22Rv1 (cell line): ENCODE measurements around the gene PANX1.

Experiments used
- H3K27ac ChIP-seq: fragments of 450-650 bp; 2 replicates; pipeline ENCODE4 v1.5.1; 2017
- CTCF ChIP-seq: fragments of 450-650 bp; IDR thresholded peaks from 2 replicates; pipeline ENCODE4 v1.5.1; 2017; ENCODE audit warnings: mild to moderate bottlenecking
- ZFX ChIP-seq: fragments of 450-650 bp; IDR thresholded peaks from 2 replicates; pipeline ENCODE4 v1.6.1; 2017; ENCODE audit warnings: antibody characterized with exemption, borderline replicate concordance

PANX1 gene

GRCh38 chr11:94103471-94103870 lies 25.2 kb upstream of the PANX1 start:
- TF ChIP-seq CTCF = no peak
- no peak for TF ChIP-seq ZFX
- no peak overlapping the region for H3K27ac ChIP-seq

DNA sequence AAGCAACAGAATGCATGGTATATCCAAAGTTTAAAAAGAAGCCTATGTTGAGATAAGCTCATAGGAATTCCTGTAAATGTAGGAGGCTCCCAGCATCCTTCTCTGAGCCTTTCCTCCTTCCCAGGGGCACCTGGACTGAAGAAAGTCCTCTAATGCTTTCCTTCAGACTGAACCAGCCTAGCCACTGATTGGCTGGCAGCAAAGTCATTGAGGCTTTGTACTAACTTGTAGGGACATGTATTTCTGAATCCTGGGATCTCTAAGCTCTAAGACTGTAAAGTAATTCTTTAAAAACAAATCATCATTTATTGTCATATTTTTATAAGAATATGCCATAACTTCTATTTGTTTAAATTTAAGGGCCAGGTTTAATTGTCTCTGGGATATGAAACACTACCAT lies 23.9 kb upstream of the PANX1 start:
- H3K27ac ChIP-seq = no peak overlapping the region
- no peak for TF ChIP-seq ZFX
- no peak for TF ChIP-seq CTCF

DNA sequence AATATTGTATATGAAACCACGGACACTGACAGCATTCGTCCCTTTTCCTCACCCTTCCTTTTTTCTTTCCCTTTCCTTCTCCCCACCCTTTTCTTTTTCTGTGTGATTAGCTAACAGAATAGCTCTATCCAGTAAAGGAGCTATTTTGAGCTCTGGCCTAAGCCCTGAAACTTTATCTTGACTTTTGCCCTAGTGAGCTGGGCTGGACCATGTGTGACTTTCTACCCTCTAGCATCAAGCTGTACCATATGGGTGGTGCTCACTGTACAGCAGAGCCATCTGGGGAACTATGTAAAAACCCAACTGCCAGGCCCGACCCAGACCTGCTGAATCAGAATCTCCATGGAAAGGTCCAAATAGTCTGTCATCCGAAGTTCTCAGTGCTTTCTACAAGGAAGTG lies 21.9 kb upstream of the PANX1 start:
- no peak for TF ChIP-seq ZFX
- no peak for TF ChIP-seq CTCF
- H3K27ac ChIP-seq = no peak overlapping the region

DNA sequence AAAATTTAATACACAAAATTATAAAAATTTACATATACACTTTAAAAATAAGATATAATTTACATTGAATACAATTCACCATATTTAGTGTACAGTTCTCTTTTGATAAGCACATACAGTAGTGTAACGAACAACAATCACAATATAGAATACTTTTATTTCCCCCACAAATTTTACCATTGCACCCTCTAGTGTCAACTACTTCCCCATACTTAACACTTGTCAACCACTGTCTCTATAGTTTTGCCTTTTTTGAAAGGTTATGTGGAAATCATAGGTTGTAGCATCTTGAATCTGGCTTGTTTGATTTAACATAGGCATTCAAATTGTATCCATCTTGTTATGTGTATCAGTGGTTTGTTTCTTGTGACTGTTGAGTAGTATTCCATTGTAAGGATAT lies 21.3 kb upstream of the PANX1 start:
- H3K27ac ChIP-seq = no peak overlapping the region
- TF ChIP-seq ZFX = no peak
- TF ChIP-seq CTCF = no peak

DNA sequence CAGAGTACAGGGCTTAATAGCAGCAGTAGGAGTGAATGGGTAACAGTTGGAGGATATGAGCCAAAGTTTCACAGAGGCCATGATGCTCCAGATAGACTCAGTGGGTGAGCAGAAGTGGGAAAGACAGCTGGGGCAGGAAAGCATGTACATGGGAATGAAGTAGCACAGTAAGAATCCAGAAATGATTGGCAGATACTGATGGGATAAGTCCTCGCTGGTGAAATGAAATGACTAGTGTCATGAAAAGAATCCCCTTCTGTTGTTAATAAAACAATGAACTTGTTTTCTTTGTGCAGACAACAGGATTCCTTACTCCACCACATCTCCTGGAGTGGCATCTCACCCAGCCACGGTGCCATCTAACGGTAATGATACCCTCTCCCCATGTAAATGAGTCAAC lies 17.4 kb upstream of the PANX1 start:
- TF ChIP-seq ZFX = no peak
- no peak for TF ChIP-seq CTCF
- no peak overlapping the region for H3K27ac ChIP-seq

GRCh38 chr11:94111660-94112059 lies 17.0 kb upstream of the PANX1 start:
- no peak overlapping the region for H3K27ac ChIP-seq
- no peak for TF ChIP-seq ZFX
- TF ChIP-seq CTCF = no peak

DNA sequence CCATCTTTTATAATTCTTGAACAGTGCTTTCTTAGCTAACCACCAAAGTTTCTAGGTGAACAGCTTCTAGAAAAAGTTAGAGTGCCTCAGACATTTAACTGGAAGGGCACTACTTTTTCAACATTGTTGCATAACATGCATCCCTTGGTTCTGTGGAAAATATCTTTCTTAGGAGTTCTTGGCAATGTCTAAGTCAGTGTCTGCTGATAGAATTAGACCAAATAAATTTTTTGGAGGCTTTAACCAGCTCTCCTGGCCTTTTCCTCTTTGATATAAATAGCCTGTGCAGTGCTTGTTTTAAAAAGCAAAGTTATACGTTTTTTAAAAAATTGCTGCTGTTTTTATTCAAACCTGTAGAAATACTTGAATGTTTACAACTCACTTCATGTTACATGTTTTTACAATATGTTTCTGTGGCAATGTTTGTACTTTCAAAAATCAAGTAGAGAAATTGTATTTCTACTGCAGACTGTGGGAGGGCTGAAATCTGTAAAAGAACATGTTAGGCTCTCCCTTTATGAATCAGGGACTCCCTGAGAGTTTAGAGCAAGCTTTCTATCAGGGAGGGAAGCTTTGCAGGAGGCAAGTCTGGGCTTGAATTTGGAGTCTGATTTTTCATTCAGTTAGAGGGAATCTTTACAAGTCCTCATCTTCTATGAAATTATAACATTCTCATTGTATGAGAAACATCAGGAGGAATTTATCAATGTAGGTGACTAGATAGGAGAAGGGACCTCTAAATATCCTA lies 16.3 kb upstream of the PANX1 start:
- H3K27ac ChIP-seq = no peak overlapping the region
- TF ChIP-seq ZFX (no peak), CTCF (no peak)
